H1 (cell line): Measurements from ENCODE around the gene CDK5RAP2. TPM values are rescaled to one million over a fixed set of nuclear protein-coding genes. Genes with fewer than 3 reads are reported as not detected.

Source experiments
- CTCF ChIA-PET: fragments of 300-600 bp; sonication (Branson Sonifier 250); formaldehyde crosslinking; loops from one replicate; lab custom pipeline; 2021; ENCODE audit not compliant: partially characterized antibody; lab: Charles Lee
- POLR2A ChIA-PET: fragments of 300-600 bp; sonication (Branson Sonifier 250); formaldehyde crosslinking; loops from one replicate; lab custom pipeline; 2021; ENCODE audit warnings: inconsistent platforms; ENCODE audit not compliant: partially characterized antibody; lab: Charles Lee
- DNase-seq, 2 experiments: peaks; one replicate each; pipeline versions ENCODE4 v3.0.0 to v3.0.0-alpha.2; 2010 to 2022; ENCODE audit warnings: low spot score in 2 of 2, low read depth in 1 of 2, mixed read lengths in 1 of 2
- FAIRE-seq: peaks from 2 replicates; lab custom pipeline; 2011; peaks lifted over from hg19 to GRCh38; lab: Jason Lieb, UNC
- H2AFZ ChIP-seq: 2 replicates; pipeline ENCODE4 v1.8.1; 2012; ENCODE audit warnings: low read length, inconsistent platforms
- H2AK5ac ChIP-seq: 2 replicates; pipeline ENCODE4 v1.6.1; 2013; ENCODE audit warnings: low read depth, low read length
- H2BK120ac ChIP-seq: replicated peaks from 2 replicates; pipeline ENCODE3; 2013; ENCODE audit warnings: low read depth, low read length, inconsistent platforms
- H2BK12ac ChIP-seq: 2 replicates; pipeline ENCODE4 v1.6.1; 2013; ENCODE audit warnings: low read depth, low read length
- H2BK15ac ChIP-seq: 2 replicates; pipeline ENCODE4 v1.6.1; 2013; ENCODE audit warnings: low read length
- H2BK20ac ChIP-seq: 2 replicates; pipeline ENCODE4 v1.6.1; 2013; ENCODE audit warnings: low read length
- H2BK5ac ChIP-seq: 2 replicates; pipeline ENCODE4 v1.6.1; 2013; ENCODE audit warnings: low read depth, low read length
- H3K14ac ChIP-seq: 2 replicates; pipeline ENCODE4 v1.6.1; 2013; ENCODE audit warnings: inconsistent platforms; ENCODE audit not compliant: insufficient read length
- H3K18ac ChIP-seq: 2 replicates; pipeline ENCODE4 v1.6.1; 2013; ENCODE audit warnings: low read length; ENCODE audit errors: extremely low read depth
- H3K23ac ChIP-seq: 2 replicates; pipeline ENCODE4 v1.6.1; 2013; ENCODE audit warnings: inconsistent platforms; ENCODE audit not compliant: insufficient read length
- H3K23me2 ChIP-seq: 2 replicates; pipeline ENCODE4 v1.6.1; 2013; ENCODE audit warnings: low read depth, low read length
- H3K27ac ChIP-seq: 2 replicates; pipeline ENCODE4 v1.6.1; 2011; ENCODE audit warnings: low read depth, low read length, inconsistent platforms
- H3K27me3 ChIP-seq, 4 experiments: replicated peaks in 1 of 4; 1 replicate in 1 of 4; 2 replicates in 3 of 4; pipeline versions ENCODE4 v1.6.1 to v1.8.1; 2011 to 2013; ENCODE audit warnings: low read length in 3 of 4, mild to moderate bottlenecking in 3 of 4, inconsistent platforms in 2 of 4, mixed read lengths in 2 of 4, moderate library complexity in 1 of 4; ENCODE audit not compliant: control insufficient read depth in 3 of 4, insufficient read depth in 3 of 4; ENCODE audit errors: extremely low read depth in 1 of 4
- H3K36me3 ChIP-seq, 4 experiments: 2 replicates each; pipeline versions ENCODE4 v1.6.1 to v1.8.1; 2011 to 2013; ENCODE audit warnings: mild to moderate bottlenecking in 4 of 4, low read length in 3 of 4, moderate library complexity in 2 of 4, control low read depth in 1 of 4, inconsistent platforms in 1 of 4; ENCODE audit not compliant: insufficient read depth in 4 of 4, control insufficient read depth in 2 of 4
- H3K4ac ChIP-seq: replicated peaks from 2 replicates; pipeline ENCODE3; 2013; ENCODE audit warnings: low read length, low read depth, mixed read lengths, inconsistent platforms; ENCODE audit not compliant: insufficient read length
- H3K4me1 ChIP-seq, 4 experiments: replicated peaks in 1 of 4; 1 replicate in 1 of 4; 2 replicates in 3 of 4; pipeline versions ENCODE4 v1.6.1 to v1.8.1; 2011 to 2013; ENCODE audit warnings: low read length in 3 of 4, inconsistent platforms in 2 of 4, mixed read lengths in 1 of 4; ENCODE audit not compliant: insufficient read depth in 4 of 4, control insufficient read depth in 3 of 4
- H3K4me2 ChIP-seq, 2 experiments: 2 replicates each; pipeline versions ENCODE4 v1.6.1 to v1.8.1; 2011 to 2013; ENCODE audit warnings: low read depth in 2 of 2, low read length in 2 of 2, control low read depth in 1 of 2, inconsistent platforms in 1 of 2, mild to moderate bottlenecking in 1 of 2; ENCODE audit not compliant: insufficient read depth in 1 of 2
- H3K4me3 ChIP-seq, 4 experiments: fragments of 200-600, 300-600 bp in 1 of 4; sonication (generic), shearing (Covaris generic), sonication (Bioruptor Twin) in 1 of 4; 2 replicates each; pipeline versions ENCODE4 v1.5.1 to v1.8.1; 2011 to 2016; ENCODE audit warnings: low read length in 4 of 4, low read depth in 3 of 4, control low read depth in 2 of 4, inconsistent platforms in 2 of 4, mild to moderate bottlenecking in 2 of 4, mixed read lengths in 1 of 4, moderate library complexity in 1 of 4; ENCODE audit not compliant: insufficient read depth in 2 of 4; ENCODE audit errors: extremely low read depth in 1 of 4
- H3K56ac ChIP-seq: replicated peaks from 2 replicates; pipeline ENCODE3; 2013; ENCODE audit warnings: low read depth, mild to moderate bottlenecking, mixed read lengths, low read length, inconsistent platforms; ENCODE audit not compliant: insufficient read length
- H3K79me1 ChIP-seq: 2 replicates; pipeline ENCODE4 v1.6.1; 2013; ENCODE audit warnings: low read depth, low read length, control low read depth
- H3K79me2 ChIP-seq, 2 experiments: 2 replicates each; pipeline versions ENCODE4 v1.6.1 to v1.8.1; 2012 to 2013; ENCODE audit warnings: low read length in 2 of 2, mild to moderate bottlenecking in 2 of 2, inconsistent platforms in 1 of 2; ENCODE audit not compliant: insufficient read depth in 2 of 2, control insufficient read depth in 1 of 2
- H3K9ac ChIP-seq, 4 experiments: replicated peaks in 1 of 4; 1 replicate in 1 of 4; 2 replicates in 3 of 4; pipeline versions ENCODE4 v1.6.1 to v1.8.1; 2011 to 2013; ENCODE audit warnings: low read depth in 3 of 4, low read length in 3 of 4, control low read depth in 2 of 4, mild to moderate bottlenecking in 2 of 4, moderate library complexity in 2 of 4, inconsistent platforms in 1 of 4; ENCODE audit errors: extremely low read depth in 1 of 4
- H3K9me3 ChIP-seq, 2 experiments: 2 replicates each; pipeline versions ENCODE4 v1.6.1 to v1.8.1; 2012 to 2013; ENCODE audit warnings: mild to moderate bottlenecking in 2 of 2, moderate library complexity in 2 of 2, control low read depth in 1 of 2, inconsistent platforms in 1 of 2, low read depth in 1 of 2, low read length in 1 of 2, mixed read lengths in 1 of 2; ENCODE audit not compliant: insufficient read depth in 2 of 2
- H4K20me1 ChIP-seq, 2 experiments: replicated peaks in 1 of 2; 2 replicates each; pipeline versions ENCODE3 to v1.8.1; 2011 to 2013; ENCODE audit warnings: inconsistent platforms in 2 of 2, low read length in 2 of 2, mild to moderate bottlenecking in 1 of 2; ENCODE audit not compliant: insufficient read depth in 2 of 2, control insufficient read depth in 1 of 2
- H4K5ac ChIP-seq: 2 replicates; pipeline ENCODE4 v1.6.1; 2013; ENCODE audit warnings: low read length, low read depth, mixed read lengths, inconsistent platforms; ENCODE audit not compliant: insufficient read length
- H4K8ac ChIP-seq: 2 replicates; pipeline ENCODE4 v1.8.0; 2013; ENCODE audit warnings: mild to moderate bottlenecking, moderate library complexity, low read length, inconsistent platforms; ENCODE audit not compliant: insufficient read depth; ENCODE audit errors: extremely low read depth
- H4K91ac ChIP-seq: replicated peaks from 2 replicates; pipeline ENCODE3; 2013; ENCODE audit warnings: low read length, mixed read lengths, inconsistent platforms; ENCODE audit not compliant: insufficient read length
- CREB1 ChIP-seq: IDR thresholded peaks from 2 replicates; pipeline ENCODE4 v1.6.1; 2012; ENCODE audit warnings: inconsistent platforms
- EGR1 ChIP-seq: IDR thresholded peaks from 2 replicates; pipeline ENCODE4 v1.6.1; 2011; ENCODE audit warnings: low read depth, low read length, borderline replicate concordance
- EP300 ChIP-seq, 2 experiments: IDR thresholded peaks; 1 replicate in 1 of 2; 2 replicates in 1 of 2; pipeline ENCODE4 v1.6.1; 2011 to 2012; ENCODE audit warnings: low read depth in 2 of 2, low read length in 2 of 2, mild to moderate bottlenecking in 2 of 2, borderline replicate concordance in 1 of 2, inconsistent platforms in 1 of 2, moderate library complexity in 1 of 2
- KDM5A ChIP-seq: fragments of 200-600 bp; IDR thresholded peaks from 2 replicates; pipeline ENCODE4 v1.7.1; 2012; ENCODE audit warnings: mild to moderate bottlenecking, low read length, inconsistent platforms, mixed read lengths
- RAD21 ChIP-seq, 2 experiments: IDR thresholded peaks in 1 of 2; conservative IDR thresholded peaks in 1 of 2; 2 replicates each; pipeline ENCODE4 v1.6.1; 2011; ENCODE audit warnings: low read depth in 2 of 2, low read length in 2 of 2, improper control_type of control experiment in 1 of 2, inconsistent platforms in 1 of 2, mild to moderate bottlenecking in 1 of 2, moderate library complexity in 1 of 2
- SP2 ChIP-seq: IDR thresholded peaks from 2 replicates; pipeline ENCODE4 v1.6.1; 2012; ENCODE audit warnings: mild to moderate bottlenecking, low read length, inconsistent platforms
- TEAD4 ChIP-seq: IDR thresholded peaks from 2 replicates; pipeline ENCODE4 v1.6.1; 2012; ENCODE audit warnings: low read depth, low read length, inconsistent platforms, mixed read lengths
- WGBS, 2 experiments: shearing (Covaris generic) in 1 of 2; methylation state at CpG; one replicate each; pipeline versions ENCODE4 v1.1.6 to v1.1.7; 2013 to 2015; ENCODE audit warnings: low lambda C conversion rate in 2 of 2, mixed read lengths in 2 of 2, inconsistent platforms in 1 of 2, low coverage in 1 of 2, missing lambda C conversion rate in 1 of 2; ENCODE audit not compliant: insufficient replicate concordance in 2 of 2, insufficient coverage in 1 of 2, insufficient read length in 1 of 2; ENCODE audit errors: extremely low coverage in 1 of 2, missing lambda C conversion rate in 1 of 2; 5-methylcytosine and 5-hydroxymethylcytosine counted together
- polyA plus RNA-seq, 7 experiments: library from polyadenylated mRNA; depleted of rRNA in 3 of 7; stranded (reverse) in 5 of 7; unstranded in 2 of 7; fragments of >200 nt in 5 of 7; fragments of 200-250 nt in 2 of 7; gene quantifications; 1 replicate in 5 of 7; 2 replicates in 1 of 7; 4 replicates in 1 of 7; pipeline versions ENCODE4 v1.2.1 to v1.2.3, GENCODE V29; 2011 to 2013; ENCODE audit warnings: missing spikeins in 2 of 7, mixed read lengths in 2 of 7
- total RNA-seq: library from RNA; stranded (reverse); fragmentation: NEBNext Ultra II Directional; extraction: Animal tissue kit (Norgen Biotek cat#: 25700); gene quantifications from 2 replicates; pipeline ENCODE4 v1.2.1, GENCODE V29; 2021
- TF ChIP-seq, protein P1 (sequence below), 3 experiments: IDR thresholded peaks; 1 replicate in 2 of 3; 2 replicates in 1 of 3; pipeline versions ENCODE4 v1.5.1 to v1.6.1; 2011; ENCODE audit warnings: low read length in 3 of 3, mild to moderate bottlenecking in 3 of 3, inconsistent platforms in 2 of 3, low read depth in 1 of 3, moderate library complexity in 1 of 3; ENCODE audit not compliant: insufficient read depth in 1 of 3; ENCODE audit errors: control extremely low read depth in 1 of 3
- TF ChIP-seq, protein P2 (sequence below): IDR thresholded peaks from 2 replicates; pipeline ENCODE4 v1.6.1; 2012; ENCODE audit warnings: inconsistent platforms

Gene CDK5RAP2
- total and polyA plus RNA-seq, 2 of the 8 experiments (the other 6 are each of a cell fraction or from before 2014, with no cell fraction given): 19.8 to 49.4 TPM

DNA sequence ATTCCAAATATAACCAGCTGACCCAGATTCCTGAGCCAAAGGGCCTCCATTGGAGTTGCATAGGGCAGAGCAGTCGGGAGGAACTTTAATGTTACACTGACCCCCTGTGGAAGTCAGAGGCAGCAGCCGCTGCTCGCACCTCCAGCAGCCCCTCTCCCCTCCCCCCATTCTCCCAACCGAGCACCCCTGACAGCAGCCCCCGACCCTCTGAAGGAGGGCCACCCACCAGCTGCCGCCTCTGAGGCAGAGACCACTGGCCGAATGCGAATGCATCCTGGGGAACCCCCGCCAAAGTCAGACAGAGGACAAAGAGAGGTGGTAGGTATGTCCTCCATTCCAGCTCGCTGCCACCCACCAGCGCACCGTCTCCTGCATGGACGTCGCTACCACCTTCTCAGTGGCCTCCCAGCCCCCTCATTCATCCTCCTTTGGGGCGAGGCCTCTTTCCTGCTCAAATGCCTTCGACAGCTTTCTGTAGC is 231.0 kb downstream of the CDK5RAP2 start:
- peaks cover 3 to 12% (median 5%) of the 10 kb centered on the region in 4 experiments; a peak in 6 of 7 replicates for H3K4me1 ChIP-seq
- H2BK15ac ChIP-seq: peak overlapping the region; percentile 23; the same call in 1 of the 2 replicates
- H3K14ac ChIP-seq: no peak overlapping the region
- 0 out of 2 replicates have a peak overlapping the region, but pooled peaks have one; percentile 34 for H2BK20ac ChIP-seq
- H4K5ac ChIP-seq: no peak overlapping the region
- no peaks in the 10 kb centered on the region for H3K9me3 ChIP-seq
- no peak overlapping the region for H2AK5ac ChIP-seq
- H3K36me3 ChIP-seq: no peaks in the 10 kb centered on the region
- H3K79me2 ChIP-seq: no peaks in the 10 kb centered on the region
- peak overlapping the region; percentile 78; the same call in 1 of the 2 replicates for H3K18ac ChIP-seq
- no peak overlapping the region for H3K56ac ChIP-seq
- WGBS, 2 experiments: 53% methylated on average over 14 of the region's 16 CpGs; no CpG with 5 or more reads in 1 of the 2 experiments
- no peak overlapping the region for H4K91ac ChIP-seq
- H4K20me1 ChIP-seq: no peaks in the 10 kb centered on the region
- no peak overlapping the region for H3K4ac ChIP-seq
- no peak overlapping the region for H3K9ac ChIP-seq
- CTCF ChIA-PET: interaction anchor here (0.6 to 3.9 kb wide), 31 partner anchors 10 to 980 kb away, joined by 3 to 30 read pairs (median 3); partner anchors contain the start of gene BRINP1
- peak overlapping the region; percentile 71; the same call in 1 of the 2 replicates for H2BK12ac ChIP-seq
- no peak overlapping the region for H2BK120ac ChIP-seq
- H3K23me2 ChIP-seq: no peaks in the 10 kb centered on the region
- no peaks in the 10 kb centered on the region for H3K79me1 ChIP-seq
- H2BK5ac ChIP-seq: peak overlapping the region; percentile 68; the same call in 1 of the 2 replicates
- peak overlapping the region in 1 of 4 experiments; percentile 29; a peak in 1 of 8 replicates for H3K4me3 ChIP-seq
- no peak overlapping the region for H3K27ac ChIP-seq
- POLR2A ChIA-PET: interaction anchor here (1.3 kb wide), 1 partner anchor 10 kb away, joined by 4 read pairs; no protein-coding TSS in a partner anchor
- DNase-seq: peak; percentile 47 to 70
- peak overlapping the region in 1 of 2 experiments; percentile 53; a peak in 2 of 4 replicates for H3K4me2 ChIP-seq
- peak; percentile 83 for FAIRE-seq
- no peaks in the 10 kb centered on the region for H3K27me3 ChIP-seq
- H3K23ac ChIP-seq: no peak overlapping the region
- peak overlapping the region; percentile 70 for H2AFZ ChIP-seq
- H4K8ac ChIP-seq: 0 out of 2 replicates have a peak overlapping the region, but pooled peaks have one; percentile 26
- TF ChIP-seq EP300 (IDR thresholded peaks at IDR 0.05; ENCODE audit: borderline replicate concordance in 1 of 2, low read depth in 2 of 2, low read length in 2 of 2) (0 out of 3 replicates have a peak, but pooled peaks of 1 of the 2 experiments have one; percentile 5), SP2 (no peak), KDM5A (no peak), RAD21 (IDR thresholded peaks at IDR 0.05 in 1 of 2, conservative IDR thresholded peaks at IDR 0.05 in 1 of 2; ENCODE audit: low read depth in 2 of 2, low read length in 2 of 2) (peak; percentile 91 to 93), EGR1 (0 out of 2 replicates have a peak, but pooled peaks have one; percentile 6), TEAD4 (peak; percentile 53), CREB1 (0 out of 2 replicates have a peak, but pooled peaks have one; percentile 20)
- TF ChIP-seq, protein P1, sequence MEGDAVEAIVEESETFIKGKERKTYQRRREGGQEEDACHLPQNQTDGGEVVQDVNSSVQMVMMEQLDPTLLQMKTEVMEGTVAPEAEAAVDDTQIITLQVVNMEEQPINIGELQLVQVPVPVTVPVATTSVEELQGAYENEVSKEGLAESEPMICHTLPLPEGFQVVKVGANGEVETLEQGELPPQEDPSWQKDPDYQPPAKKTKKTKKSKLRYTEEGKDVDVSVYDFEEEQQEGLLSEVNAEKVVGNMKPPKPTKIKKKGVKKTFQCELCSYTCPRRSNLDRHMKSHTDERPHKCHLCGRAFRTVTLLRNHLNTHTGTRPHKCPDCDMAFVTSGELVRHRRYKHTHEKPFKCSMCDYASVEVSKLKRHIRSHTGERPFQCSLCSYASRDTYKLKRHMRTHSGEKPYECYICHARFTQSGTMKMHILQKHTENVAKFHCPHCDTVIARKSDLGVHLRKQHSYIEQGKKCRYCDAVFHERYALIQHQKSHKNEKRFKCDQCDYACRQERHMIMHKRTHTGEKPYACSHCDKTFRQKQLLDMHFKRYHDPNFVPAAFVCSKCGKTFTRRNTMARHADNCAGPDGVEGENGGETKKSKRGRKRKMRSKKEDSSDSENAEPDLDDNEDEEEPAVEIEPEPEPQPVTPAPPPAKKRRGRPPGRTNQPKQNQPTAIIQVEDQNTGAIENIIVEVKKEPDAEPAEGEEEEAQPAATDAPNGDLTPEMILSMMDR (IDR thresholded peaks at IDR 0.05; ENCODE audit: control extremely low read depth in 1 of 3, insufficient read depth in 1 of 3, low read depth in 1 of 3, low read length in 3 of 3): peak; percentile 74 to 88 (median 81)
- TF ChIP-seq, protein P2, sequence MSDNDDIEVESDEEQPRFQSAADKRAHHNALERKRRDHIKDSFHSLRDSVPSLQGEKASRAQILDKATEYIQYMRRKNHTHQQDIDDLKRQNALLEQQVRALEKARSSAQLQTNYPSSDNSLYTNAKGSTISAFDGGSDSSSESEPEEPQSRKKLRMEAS: no peak
